Right lobe of liver (tissue), 6 donors: ENCODE data around the gene NFKBIZ. TPM values are rescaled to one million over a fixed set of nuclear protein-coding genes. Genes with fewer than 3 reads are reported as not detected.
A peak's percentile ranks its signal among the peaks of the same experiment; 100 is the strongest.

ENCODE experiments used
- ATAC-seq, 4 donors: fragments of 200-7000 bp; cut with Tn5 transposase; one replicate each; pipeline ENCODE4 v1.9.1; 2020; ENCODE audit warnings: mild to moderate bottlenecking in 4 of 4, moderate library complexity in 4 of 4
- DNase-seq, 3 donors: peaks; one replicate each; pipeline ENCODE4 v3.0.0-alpha.2; 2020
- H3K27ac ChIP-seq, 3 donors: fragments of 200-600 bp; one replicate each; pipeline ENCODE4 v1.8.0; 2022
- H3K27me3 ChIP-seq, 2 donors: fragments of 200-600 bp; one replicate each; pipeline ENCODE4 v1.8.0; 2022
- H3K36me3 ChIP-seq, 4 donors: fragments of 200-600 bp; sonication (generic) in 1 of 4; one replicate each; pipeline versions ENCODE4 v1.5.1 to v1.8.0; 2017 to 2022; ENCODE audit warnings: control low read depth in 1 of 4
- H3K4me1 ChIP-seq, 4 donors: fragments of 200-600 bp; sonication (generic) in 1 of 4; one replicate each; pipeline versions ENCODE4 v1.5.1 to v1.8.0; 2017 to 2022; ENCODE audit warnings: control low read depth in 1 of 4
- H3K4me3 ChIP-seq, 3 donors: fragments of 200-600 bp; one replicate each; pipeline ENCODE4 v1.8.0; 2022
- H3K9me3 ChIP-seq, 4 donors: fragments of 200-600 bp; sonication (generic) in 1 of 4; one replicate each; pipeline versions ENCODE4 v1.5.1 to v1.8.0; 2017 to 2022; ENCODE audit warnings: control low read depth in 1 of 4
- CTCF ChIP-seq, 4 donors: fragments of 200-600 bp in 3 of 4; fragments of 450-650 bp in 1 of 4; IDR thresholded peaks; one replicate each; pipeline versions ENCODE4 v1.5.1 to v1.8.0; 2016 to 2022; ENCODE audit warnings: antibody characterized with exemption in 4 of 4, mild to moderate bottlenecking in 2 of 4
- POLR2A ChIP-seq: fragments of 450-650 bp; IDR thresholded peaks from one replicate; pipeline ENCODE4 v1.6.1; 2017; ENCODE audit warnings: antibody characterized with exemption, mild to moderate bottlenecking
- WGBS: methylation state at CpG from one replicate; pipeline ENCODE4 v1.1.6; 2018; ENCODE audit warnings: low coverage, low lambda C conversion rate; ENCODE audit not compliant: insufficient coverage; ENCODE audit errors: missing lambda C conversion rate; 5-methylcytosine and 5-hydroxymethylcytosine counted together
- intact Hi-C, 2 donors: fragments of 100-400 bp; cut with DNase I; formaldehyde crosslinking; loops; one replicate each; pipeline versions ENCODE4 v1.11.2 to v1.14.1; 2022
- total RNA-seq, 6 experiments: library from RNA; depleted of rRNA in 2 of 6; stranded (reverse); fragments of >200 nt in 2 of 6; fragmentation: NEBNext Ultra II Directional in 3 of 6; extraction: Animal tissue kit (Norgen Biotek cat#: 25700) in 3 of 6; gene quantifications; one replicate each; pipeline versions ENCODE4 v1.1.0 to v1.2.4, GENCODE V29; 2016 to 2023
- donor health status: DM: no; HTN: yes; CAD: no.
- donor health status: DM: no; HTN: no; CAD: no.
- donor health status: DM: no; HTN: no; CAD: no.
- donor health status: DM: no; HTN: yes; CAD: no.
- donor health status: DM: no; HTN: yes; CAD: no.

The NFKBIZ gene
- total RNA-seq, 6 experiments from 2014 or later: 23.4 to 83.1 (median 44.4) TPM

- DNase-seq (no peak), ATAC-seq (no peak)
- Histone ChIP-seq H3K36me3 (no peaks in the 10 kb centered on the region), H3K9me3 (no peaks in the 10 kb centered on the region), H3K27me3 (no peaks in the 10 kb centered on the region), H3K4me1 (no peaks in the 10 kb centered on the region), H3K27ac (no peak overlapping the region), H3K4me3 (no peak overlapping the region)
- WGBS: 71% methylated on average over 3 of the region's 3 CpGs
- no peak for TF ChIP-seq POLR2A
- TF ChIP-seq CTCF (IDR thresholded peaks at IDR 0.05): no peak
- intact Hi-C loops: loop anchor here in 1 of 2 donors (10.0 kb wide), 1 partner anchor 731 kb away; no protein-coding TSS in a partner anchor
Observed at GRCh38 chr3:101803939-101804338, 45.4 kb upstream of the NFKBIZ start.

- no peak for DNase-seq
- Histone ChIP-seq H3K36me3 (no peaks in the 10 kb centered on the region), H3K4me1 (peaks cover 0 to 6% (median 0%) of the 10 kb centered on the region in 4 donors), H3K27me3 (no peaks in the 10 kb centered on the region), H3K4me3 (no peak overlapping the region), H3K27ac (no peak overlapping the region), H3K9me3 (no peaks in the 10 kb centered on the region)
- no peak for TF ChIP-seq POLR2A
- no peak for TF ChIP-seq CTCF (IDR thresholded peaks at IDR 0.05)
- intact Hi-C loops: loop anchor here in 1 of 2 donors (10.0 kb wide), 1 partner anchor 728 kb away; no protein-coding TSS in a partner anchor
- 100% methylated on average over 1 of the region's 1 CpG for WGBS
- ATAC-seq: no peak
Observed at GRCh38 chr3:101806491-101806890, 42.8 kb upstream of the NFKBIZ start.

- Histone ChIP-seq H3K36me3 (no peaks in the 10 kb centered on the region), H3K4me1 (peaks cover 0 to 6% (median 0%) of the 10 kb centered on the region in 4 donors), H3K9me3 (no peaks in the 10 kb centered on the region), H3K27me3 (no peaks in the 10 kb centered on the region), H3K4me3 (no peak overlapping the region), H3K27ac (no peak overlapping the region)
- intact Hi-C loops: loop anchor here in 1 of 2 donors (10.0 kb wide), 1 partner anchor 727 kb away; no protein-coding TSS in a partner anchor
- ATAC-seq (no peak), DNase-seq (no peak)
- 67% methylated on average over 2 of the region's 2 CpGs for WGBS
- TF ChIP-seq CTCF (IDR thresholded peaks at IDR 0.05) (no peak), POLR2A (no peak)
Observed at GRCh38 chr3:101807888-101808287, 41.4 kb upstream of the NFKBIZ start.

- intact Hi-C loops: loop anchor here (5.0 to 10.0 kb wide), 2 partner anchors 418 to 725 kb away; no protein-coding TSS in a partner anchor
- no peaks in the 10 kb centered on the region for H3K9me3 ChIP-seq
- no peaks in the 10 kb centered on the region for H3K27me3 ChIP-seq
- H3K27ac ChIP-seq: no peak overlapping the region
- H3K4me1 ChIP-seq: peaks cover 0 to 13% (median 0%) of the 10 kb centered on the region in 4 donors
- H3K36me3 ChIP-seq: no peaks in the 10 kb centered on the region
- DNase-seq (no peak), ATAC-seq (peak; percentile 86 to 93 (median 88))
- peak; percentile 71 to 84 (median 78) for TF ChIP-seq CTCF (IDR thresholded peaks at IDR 0.05)
- TF ChIP-seq POLR2A: no peak
- no peak overlapping the region for H3K4me3 ChIP-seq
Observed at GRCh38 chr3:101809178-101810021, 39.9 kb upstream of the NFKBIZ start.
